GM18858 (cell line): Measurements from ENCODE around the gene NNMT.

Source experiments
- ATAC-seq: cut with Tn5 transposase; IDR thresholded peaks from one replicate; pipeline ENCODE4 v1.9.1; 2021; ENCODE audit not compliant: unreplicated experiment

NNMT gene

DNA sequence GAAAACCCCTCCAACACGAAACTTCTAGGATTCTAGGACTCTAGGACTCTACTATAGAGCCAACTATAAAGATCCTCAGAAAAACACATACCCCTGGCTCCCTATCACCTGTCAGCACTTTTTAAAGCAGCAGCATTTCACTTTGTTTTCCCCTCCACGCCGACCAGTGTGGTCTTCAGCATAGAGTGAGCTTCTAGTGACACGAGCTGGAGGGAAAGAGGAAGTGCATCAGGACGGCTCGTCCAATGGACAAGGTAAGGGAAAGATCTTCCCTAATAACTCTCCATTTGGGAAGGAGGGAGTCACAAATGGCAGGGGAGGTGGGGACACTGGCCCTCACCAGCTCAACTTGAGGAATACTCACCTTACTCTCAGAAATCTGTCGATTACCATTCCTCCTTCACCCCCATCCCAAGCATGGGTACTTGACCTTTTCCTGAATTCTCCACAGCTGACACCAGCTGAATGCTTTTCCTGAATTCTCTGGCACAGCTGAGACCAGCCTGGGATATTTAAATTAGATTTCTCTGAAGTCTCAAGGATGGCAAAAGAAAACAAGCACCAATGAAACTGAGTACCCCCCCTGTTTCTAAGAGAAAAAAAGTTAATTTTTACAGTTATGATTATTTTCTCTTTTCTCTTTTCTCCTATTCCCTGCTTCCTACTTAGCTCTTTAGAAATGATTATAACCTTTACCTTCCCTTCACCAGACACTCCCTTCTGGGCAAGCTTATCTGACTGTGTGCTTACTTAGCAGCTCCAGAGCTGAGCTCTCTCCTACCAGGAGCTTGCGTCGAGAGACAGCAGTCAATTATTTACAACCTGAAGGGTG lies 33.3 kb upstream of the NNMT start:
- no peak for ATAC-seq

DNA sequence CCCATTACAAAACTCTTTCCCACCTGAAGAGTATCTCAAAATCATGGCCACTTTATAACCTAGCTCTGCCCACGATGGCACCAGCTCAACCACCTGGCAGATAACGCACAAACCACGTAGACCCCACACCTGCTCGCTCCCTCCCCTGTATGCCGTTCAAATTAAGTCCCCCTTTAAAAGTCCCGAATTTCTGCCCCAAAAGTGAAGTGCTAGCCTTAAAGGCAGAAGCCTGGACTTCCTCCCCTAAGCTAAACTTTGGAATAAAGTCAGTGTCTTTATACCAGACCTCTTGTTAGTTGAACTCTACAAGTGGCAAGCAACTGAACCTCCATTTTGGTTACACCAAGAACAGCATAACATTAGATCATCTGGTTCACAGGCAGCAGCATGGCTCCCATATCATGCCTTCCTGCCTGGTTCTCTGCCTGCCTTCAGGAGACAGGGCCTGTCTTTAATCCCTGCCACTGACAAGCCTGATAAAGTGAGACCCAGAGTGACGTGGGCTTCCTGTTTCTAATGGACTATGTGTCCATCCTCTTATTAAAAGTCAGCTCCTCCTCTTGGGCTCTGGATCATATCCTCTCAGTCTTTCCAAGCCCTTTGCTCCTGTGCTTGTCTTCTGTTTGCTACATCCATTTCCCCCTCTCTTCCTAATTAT lies 32.6 kb upstream of the NNMT start:
- no peak for ATAC-seq

- ATAC-seq = no peak
These were observed 31.8 kb upstream of the NNMT start for GRCh38 chr11:114264381-114264780.

GRCh38 chr11:114265122-114265878 lies 30.9 kb upstream of the NNMT start:
- ATAC-seq = no peak

DNA sequence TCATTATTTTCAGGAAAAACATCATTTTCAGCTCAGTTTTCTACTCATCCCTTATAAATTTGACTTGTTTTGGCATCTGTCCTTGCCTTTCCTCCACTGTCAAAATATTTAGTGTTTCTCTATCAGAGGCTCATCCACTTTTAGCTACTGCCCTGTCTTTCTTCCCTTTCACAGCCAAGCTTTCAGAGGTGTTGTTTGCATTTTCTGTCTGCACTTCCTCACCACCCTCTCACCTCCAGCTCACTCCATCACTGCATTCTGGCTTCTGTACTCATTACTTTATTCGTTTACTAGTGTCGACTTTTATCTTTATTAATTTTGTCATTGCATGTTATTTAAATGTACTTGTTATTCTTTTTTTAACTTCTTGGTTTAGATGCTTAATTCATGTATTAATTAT lies 26.7 kb upstream of the NNMT start:
- no peak for ATAC-seq

GRCh38 chr11:114270531-114271270 lies 25.5 kb upstream of the NNMT start:
- ATAC-seq = no peak

DNA sequence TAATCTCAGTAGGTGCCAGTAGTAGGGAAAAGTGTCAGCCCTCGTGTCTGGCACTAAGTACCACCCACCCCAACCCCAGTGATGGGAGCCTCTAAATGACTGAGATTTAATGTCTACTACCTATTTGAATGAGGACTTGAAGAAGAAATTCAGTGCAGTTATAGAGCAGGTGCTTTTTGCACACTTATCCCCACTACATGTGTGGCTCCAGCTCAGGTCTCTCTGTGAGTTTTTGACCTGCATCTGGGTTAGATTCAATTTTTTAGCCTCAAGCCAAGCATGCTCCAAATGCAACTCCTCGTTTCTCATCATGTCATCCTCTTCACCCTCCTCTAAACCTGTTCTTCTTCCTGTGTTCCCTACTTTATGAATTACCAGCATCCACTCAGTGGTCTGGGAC lies 24.9 kb upstream of the NNMT start:
- no peak for ATAC-seq

GRCh38 chr11:114272311-114272710 lies 23.9 kb upstream of the NNMT start:
- ATAC-seq = no peak

GRCh38 chr11:114273071-114273470 lies 23.1 kb upstream of the NNMT start:
- no peak for ATAC-seq

- no peak for ATAC-seq
These were observed 22.1 kb upstream of the NNMT start for GRCh38 chr11:114273890-114274635.

- no peak for ATAC-seq
These were observed 21.6 kb upstream of the NNMT start for GRCh38 chr11:114274637-114275036.

DNA sequence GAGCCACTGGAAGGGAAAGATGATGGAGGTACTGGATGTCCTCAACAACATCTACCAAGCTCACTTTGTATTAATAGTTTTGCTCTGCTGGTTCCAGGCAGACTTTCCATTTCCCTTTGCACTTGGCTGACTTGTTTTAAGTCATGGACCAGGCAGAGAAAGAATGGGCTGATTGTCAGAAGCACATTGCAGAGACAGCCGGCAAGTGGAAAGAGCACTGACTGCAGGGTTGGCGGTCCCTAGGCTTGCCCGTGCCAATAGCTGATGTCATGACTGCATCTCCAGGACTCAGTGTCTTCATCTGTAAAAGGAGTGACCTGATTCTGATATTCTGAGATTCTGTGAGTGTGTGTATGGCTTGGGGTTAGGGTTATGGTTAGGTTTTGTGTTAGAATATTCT lies 20.9 kb upstream of the NNMT start:
- no peak for ATAC-seq

DNA sequence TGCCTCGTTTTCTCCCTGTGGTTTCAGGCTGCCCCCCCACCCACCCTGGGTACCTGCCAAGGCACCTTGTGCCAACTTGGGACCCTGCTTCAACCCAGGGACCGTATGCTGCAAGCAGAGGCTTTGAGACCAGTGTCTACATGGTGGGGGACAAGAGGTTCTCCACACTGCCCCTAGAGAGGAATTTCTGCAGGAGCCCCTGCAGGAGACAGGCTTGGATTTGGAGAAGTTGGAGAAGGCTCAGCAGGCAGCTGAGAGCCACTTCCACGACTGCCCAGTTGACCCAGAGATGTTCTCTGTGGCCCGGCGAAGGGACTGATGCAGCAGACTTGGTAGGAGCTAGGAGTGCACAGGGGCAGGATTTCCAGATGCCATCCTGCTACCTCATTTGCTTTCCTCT lies 20.1 kb upstream of the NNMT start:
- ATAC-seq = no peak

DNA sequence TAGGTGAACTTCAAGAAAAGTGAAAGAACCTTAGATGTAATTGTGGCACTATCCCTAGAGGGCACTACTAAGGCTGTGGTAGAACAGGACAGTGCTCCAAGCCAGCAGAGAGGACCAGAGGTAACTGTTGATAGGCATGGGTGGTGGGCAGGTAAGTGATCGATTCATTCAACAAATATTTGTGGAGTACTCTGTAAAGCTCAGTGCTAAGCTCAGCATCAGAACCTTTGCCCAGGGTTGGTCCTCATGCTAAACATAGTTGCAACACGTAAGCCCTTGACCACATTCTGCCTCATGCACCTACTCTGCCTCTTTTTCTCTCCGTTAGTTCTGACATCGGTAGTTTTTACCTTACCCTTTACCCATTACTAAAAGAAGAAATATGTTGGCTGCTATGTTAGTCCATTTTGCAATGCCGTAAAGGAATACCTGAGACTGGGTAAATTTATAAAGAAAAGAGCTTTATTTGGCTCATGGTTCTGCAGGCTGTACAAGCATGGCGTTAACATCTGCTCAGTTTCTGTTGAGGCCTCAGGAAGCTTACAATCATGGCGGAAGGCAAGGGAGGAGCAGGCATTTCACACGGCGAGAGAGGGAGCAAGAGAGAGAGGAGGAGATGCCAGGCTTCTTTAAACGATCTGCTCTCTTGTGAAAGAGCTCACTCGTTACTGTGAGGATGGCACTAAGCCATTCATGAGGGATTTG lies 18.4 kb upstream of the NNMT start:
- no peak for ATAC-seq

GRCh38 chr11:114278342-114279065 lies 17.7 kb upstream of the NNMT start:
- ATAC-seq = no peak

DNA sequence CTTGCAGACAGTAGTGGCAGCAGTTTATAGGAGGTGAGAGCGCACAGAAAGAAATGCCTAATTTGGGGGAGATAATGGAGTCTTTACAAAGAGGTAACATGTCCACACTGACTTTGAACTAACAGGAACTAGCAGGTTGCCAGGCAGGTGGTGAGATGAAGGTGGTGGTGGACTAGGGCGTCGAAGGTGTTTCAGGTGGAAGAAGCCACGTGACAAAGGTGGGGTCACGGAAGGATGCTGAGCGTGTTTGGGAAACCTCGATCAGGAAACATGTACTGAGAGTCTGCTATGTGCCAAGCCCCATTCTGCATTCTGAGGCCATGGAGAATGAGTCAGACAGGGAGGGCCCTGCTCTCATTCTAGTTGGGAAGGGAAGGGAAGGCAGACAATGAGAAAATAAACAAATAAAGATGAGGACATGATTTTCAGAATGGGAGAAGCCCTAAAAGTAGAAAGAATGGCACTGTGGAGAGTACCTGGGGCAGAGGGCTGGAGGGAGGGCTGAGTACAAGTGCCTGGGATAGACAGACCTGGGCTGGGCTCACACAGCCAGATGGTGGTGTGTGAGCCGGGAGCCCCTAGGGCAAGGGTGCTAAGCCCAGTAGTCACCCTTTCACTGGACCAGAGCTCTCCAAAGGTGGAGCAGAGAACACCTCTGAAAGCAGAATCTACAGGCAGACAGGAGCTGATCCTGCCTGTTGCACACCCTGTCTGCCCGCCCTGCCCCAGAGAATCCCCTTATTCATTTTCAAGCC lies 16.2 kb upstream of the NNMT start:
- no peak for ATAC-seq

DNA sequence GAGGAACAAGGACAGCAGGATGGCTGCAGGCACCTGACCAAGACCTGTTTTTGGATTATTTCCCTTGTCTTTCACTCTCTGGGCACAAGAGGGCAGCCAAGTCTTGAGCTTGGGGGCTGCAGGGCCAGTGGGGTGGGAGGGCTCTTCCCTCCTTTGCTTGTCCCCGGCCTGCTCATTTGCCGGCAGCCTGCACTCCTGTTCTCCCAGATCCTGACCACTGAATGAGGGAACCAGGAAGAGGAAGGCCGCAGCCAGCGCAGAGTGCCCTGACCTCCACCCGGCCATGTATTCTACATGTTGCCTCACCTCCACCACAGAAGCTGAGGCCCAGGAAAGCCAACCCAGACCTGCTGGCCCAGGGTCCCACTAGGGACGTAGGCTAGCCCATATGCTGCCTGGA lies 15.5 kb upstream of the NNMT start:
- no peak for ATAC-seq

DNA sequence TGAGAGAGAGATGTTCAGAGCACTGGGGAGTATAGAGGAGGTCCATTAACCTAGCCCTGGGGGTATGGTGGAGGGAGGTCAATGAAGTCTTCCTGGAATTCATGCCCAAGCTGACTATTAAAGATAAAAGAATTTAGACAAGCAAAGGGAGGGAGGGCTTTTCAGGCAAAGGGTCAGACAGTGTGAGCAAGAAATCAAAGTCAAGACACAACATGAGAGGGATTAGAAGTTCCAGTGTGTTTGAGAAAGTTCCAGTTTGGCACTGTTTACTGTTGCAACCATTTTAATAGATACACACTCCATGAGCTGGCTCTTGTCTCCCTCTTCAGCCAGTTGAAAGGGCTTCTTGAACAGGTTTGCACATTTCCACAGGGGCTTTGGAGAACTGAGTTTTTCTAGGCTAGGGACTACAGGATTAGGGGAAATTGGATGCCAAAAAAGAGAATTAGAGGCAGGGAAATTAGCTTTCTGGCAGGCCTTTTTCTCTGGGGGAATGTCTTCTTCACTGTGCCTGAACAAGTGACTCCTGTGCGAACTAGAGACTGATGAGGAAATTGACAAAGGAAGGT lies 14.7 kb upstream of the NNMT start:
- no peak for ATAC-seq
